H9 (cell line): ENCODE measurements around the gene MED29. TPM values are rescaled to one million over a fixed set of nuclear protein-coding genes. Genes with fewer than 3 reads are reported as not detected.

Experiments used
- DNase-seq: peaks from one replicate; pipeline ENCODE4 v3.0.0-alpha.2; 2017
- H2AFZ ChIP-seq: one replicate; pipeline ENCODE4 v1.6.1; 2013; ENCODE audit warnings: mild to moderate bottlenecking, low read length, control low read depth, moderate library complexity
- H2AK5ac ChIP-seq: 2 replicates; pipeline ENCODE4 v1.6.1; 2013; ENCODE audit warnings: low read length, control low read depth, mixed read lengths; ENCODE audit not compliant: insufficient read length
- H2BK120ac ChIP-seq: one replicate; pipeline ENCODE4 v1.6.1; 2013; ENCODE audit warnings: low read depth, mild to moderate bottlenecking, low read length, control low read depth, inconsistent platforms; ENCODE audit not compliant: poor library complexity, severe bottlenecking
- H2BK12ac ChIP-seq: 2 replicates; pipeline ENCODE4 v1.6.1; 2013; ENCODE audit warnings: low read length, control low read depth, mixed read lengths, low read depth; ENCODE audit not compliant: insufficient read length
- H2BK15ac ChIP-seq: 2 replicates; pipeline ENCODE4 v1.6.1; 2013; ENCODE audit warnings: low read depth, low read length, control low read depth
- H2BK20ac ChIP-seq: one replicate; pipeline ENCODE4 v1.6.1; 2013; ENCODE audit warnings: low read depth, mild to moderate bottlenecking, low read length, control low read depth, inconsistent platforms; ENCODE audit not compliant: poor library complexity, severe bottlenecking
- H2BK5ac ChIP-seq: 2 replicates; pipeline ENCODE4 v1.6.1; 2013; ENCODE audit warnings: low read length, control low read depth, mixed read lengths; ENCODE audit not compliant: insufficient read length
- H3K14ac ChIP-seq: 2 replicates; pipeline ENCODE4 v1.6.1; 2013; ENCODE audit warnings: low read length, control low read depth; ENCODE audit not compliant: insufficient read depth
- H3K18ac ChIP-seq: 2 replicates; pipeline ENCODE4 v1.6.1; 2013; ENCODE audit warnings: low read depth, mild to moderate bottlenecking, mixed read lengths, low read length, control low read depth; ENCODE audit not compliant: insufficient read length
- H3K23ac ChIP-seq: 2 replicates; pipeline ENCODE4 v1.6.1; 2013; ENCODE audit warnings: low read length, control low read depth, mixed read lengths, low read depth; ENCODE audit not compliant: insufficient read length
- H3K23me2 ChIP-seq: 2 replicates; pipeline ENCODE4 v1.6.1; 2013; ENCODE audit warnings: low read depth, mild to moderate bottlenecking, mixed read lengths, low read length, control low read depth; ENCODE audit not compliant: insufficient read length, poor library complexity, severe bottlenecking
- H3K27ac ChIP-seq: 2 replicates; pipeline ENCODE4 v1.5.1; 2013; ENCODE audit warnings: low read length, control low read depth, mixed read lengths, low read depth; ENCODE audit not compliant: insufficient read length
- H3K27me3 ChIP-seq: 2 replicates; pipeline ENCODE4 v1.6.1; 2013; ENCODE audit warnings: low read length, control low read depth, inconsistent platforms; ENCODE audit not compliant: insufficient read depth
- H3K4ac ChIP-seq: 2 replicates; pipeline ENCODE4 v1.6.1; 2013; ENCODE audit warnings: low read depth, mild to moderate bottlenecking, control low read depth, inconsistent platforms, low read length, moderate library complexity
- H3K4me1 ChIP-seq: 2 replicates; pipeline ENCODE4 v1.6.1; 2013; ENCODE audit warnings: low read length, control low read depth, inconsistent platforms; ENCODE audit not compliant: insufficient read depth
- H3K4me2 ChIP-seq: 2 replicates; pipeline ENCODE4 v1.6.1; 2013; ENCODE audit warnings: low read length, control low read depth, mixed read lengths; ENCODE audit not compliant: insufficient read length, insufficient read depth
- H3K56ac ChIP-seq: 2 replicates; pipeline ENCODE4 v1.6.1; 2013; ENCODE audit warnings: low read depth, mild to moderate bottlenecking, mixed read lengths, low read length, control low read depth; ENCODE audit not compliant: insufficient read length
- H3K79me1 ChIP-seq: 2 replicates; pipeline ENCODE4 v1.6.1; 2013; ENCODE audit warnings: low read depth, mild to moderate bottlenecking, moderate library complexity, low read length, control low read depth, inconsistent platforms; ENCODE audit not compliant: insufficient read depth, poor library complexity, severe bottlenecking
- H3K79me2 ChIP-seq: 2 replicates; pipeline ENCODE4 v1.6.1; 2013; ENCODE audit warnings: low read length, control low read depth, inconsistent platforms; ENCODE audit not compliant: insufficient read depth
- H3K9ac ChIP-seq: 2 replicates; pipeline ENCODE4 v1.6.1; 2013; ENCODE audit warnings: low read length, control low read depth, mixed read lengths; ENCODE audit not compliant: insufficient read length; ENCODE audit errors: extremely low read depth
- H3K9me3 ChIP-seq: one replicate; pipeline ENCODE4 v1.6.1; 2013; ENCODE audit warnings: low read depth, low read length, inconsistent platforms; ENCODE audit not compliant: control insufficient read depth
- H3T11ph ChIP-seq: one replicate; pipeline ENCODE4 v1.6.1; 2013; ENCODE audit warnings: mild to moderate bottlenecking, low read length, control low read depth, inconsistent platforms
- H4K20me1 ChIP-seq: one replicate; pipeline ENCODE4 v1.6.1; 2013; ENCODE audit not compliant: control insufficient read depth, insufficient read length, insufficient read depth
- H4K5ac ChIP-seq: 2 replicates; pipeline ENCODE4 v1.6.1; 2013; ENCODE audit warnings: low read depth, mild to moderate bottlenecking, mixed read lengths, low read length, control low read depth; ENCODE audit not compliant: insufficient read length
- H4K8ac ChIP-seq: replicated peaks from 2 replicates; pipeline ENCODE4 v1.6.1; 2013; ENCODE audit warnings: low read length, control low read depth, mixed read lengths, low read depth; ENCODE audit not compliant: insufficient read length
- H4K91ac ChIP-seq: 2 replicates; pipeline ENCODE4 v1.6.1; 2013; ENCODE audit warnings: low read depth, mild to moderate bottlenecking, moderate library complexity, mixed read lengths, low read length, control low read depth; ENCODE audit not compliant: insufficient read length
- H3K27ac Mint-ChIP-seq, 3 experiments: 2 replicates in 2 of 3; 3 replicates in 1 of 3; pipeline ENCODE4 v1.8.0; 2020 to 2021; ENCODE audit warnings: mixed read lengths in 3 of 3, mild to moderate bottlenecking in 1 of 3, moderate library complexity in 1 of 3
- H3K27me3 Mint-ChIP-seq: 2 replicates; pipeline ENCODE4 v1.8.0; 2021; ENCODE audit warnings: low read depth, mild to moderate bottlenecking, moderate library complexity, mixed read lengths
- H3K36me3 Mint-ChIP-seq, 3 experiments: 2 replicates in 2 of 3; 3 replicates in 1 of 3; pipeline ENCODE4 v1.8.0; 2020 to 2021; ENCODE audit warnings: low read depth in 3 of 3, mixed read lengths in 3 of 3; ENCODE audit not compliant: insufficient read depth in 1 of 3
- H3K4me1 Mint-ChIP-seq, 2 experiments: 2 replicates each; pipeline ENCODE4 v1.8.0; 2020; ENCODE audit warnings: mixed read lengths in 2 of 2
- H3K4me3 Mint-ChIP-seq, 2 experiments: 2 replicates in 1 of 2; 3 replicates in 1 of 2; pipeline ENCODE4 v1.8.0; 2020 to 2021; ENCODE audit warnings: mild to moderate bottlenecking in 2 of 2, mixed read lengths in 2 of 2, moderate library complexity in 1 of 2
- H3K9me3 Mint-ChIP-seq, 2 experiments: 2 replicates in 1 of 2; 3 replicates in 1 of 2; pipeline ENCODE4 v1.8.0; 2020; ENCODE audit warnings: mild to moderate bottlenecking in 2 of 2, mixed read lengths in 2 of 2, moderate library complexity in 1 of 2
- CTCF ChIP-seq: fragments of 200-600 bp; sonication (generic); conservative IDR thresholded peaks from 3 replicates; pipeline ENCODE4 v1.8.0; 2021; ENCODE audit warnings: antibody characterized with exemption, mild to moderate bottlenecking
- WGBS: extraction: QIAGEN DNeasy Blood & Tissue Kit; methylation state at CpG from one replicate; pipeline ENCODE4 v1.1.7; 2013; ENCODE audit warnings: missing lambda C conversion rate, low lambda C conversion rate, mixed read lengths; ENCODE audit not compliant: insufficient read length; ENCODE audit errors: extremely low coverage; 5-methylcytosine and 5-hydroxymethylcytosine counted together
- total RNA-seq: library from RNA; stranded (reverse); gene quantifications from 2 replicates; pipeline ENCODE4 v1.2.1, GENCODE V29; 2021

Gene MED29
- total RNA-seq, 1 experiment from 2014 or later: 48.3 TPM

- Histone ChIP-seq H3K56ac (no peak overlapping the region), H2BK5ac (no peak overlapping the region), H3K4ac (no peak overlapping the region), H3K18ac (no peak overlapping the region), H3K4me1 (no peaks in the 10 kb centered on the region), H4K20me1 (no peaks in the 10 kb centered on the region), H3K9ac (no peak overlapping the region), H2BK20ac (no peak overlapping the region), H3T11ph (no peak overlapping the region), H3K14ac (no peak overlapping the region), H2BK12ac (no peak overlapping the region), H2BK120ac (no peak overlapping the region), H2AK5ac (no peak overlapping the region), H2AFZ (no peak overlapping the region), H3K9me3 (no peaks in the 10 kb centered on the region), H3K4me2 (no peak overlapping the region), H4K5ac (no peak overlapping the region), H3K79me1 (no peaks in the 10 kb centered on the region), H2BK15ac (no peak overlapping the region), H3K27ac (no peak overlapping the region), H3K27me3 (no peaks in the 10 kb centered on the region), H3K79me2 (no peaks in the 10 kb centered on the region), H3K23me2 (no peaks in the 10 kb centered on the region), H4K8ac (no peak overlapping the region), H4K91ac (no peak overlapping the region), H3K23ac (no peak overlapping the region)
- peaks cover 37 to 69% (median 54%) of the 10 kb centered on the region in 3 experiments for H3K36me3 Mint-ChIP-seq
- no peaks in the 10 kb centered on the region for H3K4me1 Mint-ChIP-seq
- no CpG with 5 or more reads among the region's 2 CpGs for WGBS
- H3K4me3 Mint-ChIP-seq: no peak overlapping the region
- no peaks in the 10 kb centered on the region; a peak in 1 of 5 replicates for H3K9me3 Mint-ChIP-seq
- no peak for DNase-seq
- no peak overlapping the region for H3K27ac Mint-ChIP-seq
- TF ChIP-seq CTCF: no peak
- no peaks in the 10 kb centered on the region; the same call in 1 of the 2 replicates for H3K27me3 Mint-ChIP-seq
Observed at GRCh38 chr19:39369200-39369599, 22.0 kb upstream of the MED29 start.
